Endodermal cell (in vitro differentiated cells): ENCODE data around the gene KCNE2. TPM values are rescaled to one million over a fixed set of nuclear protein-coding genes. Genes with fewer than 3 reads are reported as not detected.

ENCODE experiments used
- DNase-seq: peaks from one replicate; pipeline ENCODE4 v3.0.0-alpha.2; 2017
- H3K27ac ChIP-seq: 2 replicates; pipeline ENCODE4 v1.5.1; 2013; ENCODE audit warnings: mild to moderate bottlenecking, low read depth, low read length, moderate library complexity
- H3K27me3 ChIP-seq: 2 replicates; pipeline ENCODE4 v1.6.1; 2013; ENCODE audit warnings: mild to moderate bottlenecking, low read length, moderate library complexity; ENCODE audit not compliant: insufficient read depth, control insufficient read depth, poor library complexity, severe bottlenecking
- H3K36me3 ChIP-seq: 2 replicates; pipeline ENCODE4 v1.7.0; 2013; ENCODE audit warnings: mild to moderate bottlenecking, low read length, moderate library complexity; ENCODE audit not compliant: control insufficient read depth, insufficient read depth
- H3K4me1 ChIP-seq: one replicate; pipeline ENCODE4 v1.7.0; 2013; ENCODE audit warnings: low read length; ENCODE audit not compliant: control insufficient read depth, insufficient read depth
- H3K4me3 ChIP-seq: 2 replicates; pipeline ENCODE4 v1.5.1; 2013; ENCODE audit warnings: mild to moderate bottlenecking, low read length, moderate library complexity
- H3K9ac ChIP-seq: 2 replicates; pipeline ENCODE4 v1.6.1; 2013; ENCODE audit warnings: mild to moderate bottlenecking, low read length, moderate library complexity; ENCODE audit not compliant: poor library complexity, severe bottlenecking; ENCODE audit errors: extremely low read depth
- H3K9me3 ChIP-seq: 2 replicates; pipeline ENCODE4 v1.6.1; 2013; ENCODE audit warnings: mild to moderate bottlenecking, low read length, moderate library complexity; ENCODE audit not compliant: control insufficient read depth
- H3K27ac Mint-ChIP-seq: 2 replicates; pipeline ENCODE4 v1.8.0; 2020; ENCODE audit warnings: mixed read lengths
- H3K27me3 Mint-ChIP-seq: 2 replicates; pipeline ENCODE4 v1.8.0; 2021; ENCODE audit warnings: mild to moderate bottlenecking, mixed read lengths; ENCODE audit not compliant: insufficient read depth
- H3K36me3 Mint-ChIP-seq: 2 replicates; pipeline ENCODE4 v1.8.0; 2020; ENCODE audit warnings: low read depth, mixed read lengths
- H3K4me1 Mint-ChIP-seq: 2 replicates; pipeline ENCODE4 v1.8.0; 2020; ENCODE audit warnings: mixed read lengths
- H3K4me3 Mint-ChIP-seq: 2 replicates; pipeline ENCODE4 v1.8.0; 2020; ENCODE audit warnings: mild to moderate bottlenecking, moderate library complexity, mixed read lengths
- H3K9me3 Mint-ChIP-seq: 2 replicates; pipeline ENCODE4 v1.8.0; 2020; ENCODE audit warnings: mild to moderate bottlenecking, mixed read lengths
- CTCF ChIP-seq: fragments of 200-600 bp; sonication (generic); conservative IDR thresholded peaks from 2 replicates; pipeline ENCODE4 v1.5.0; 2021; ENCODE audit warnings: antibody characterized with exemption, mild to moderate bottlenecking
- WGBS, 2 experiments: methylation state at CpG; one replicate each; pipeline versions ENCODE4 v1.1.5 to v1.1.7; 2013; ENCODE audit warnings: missing lambda C conversion rate in 2 of 2, mixed read lengths in 1 of 2; ENCODE audit not compliant: insufficient coverage in 1 of 2, insufficient read length in 1 of 2; 5-methylcytosine and 5-hydroxymethylcytosine counted together
- total RNA-seq, 2 donors: library from RNA; stranded (reverse); fragmentation: NEBNext Ultra II Directional in 1 of 2; extraction: Animal tissue kit (Norgen Biotek cat#: 25700) in 1 of 2; gene quantifications; 2 replicates in 1 of 2; 3 replicates in 1 of 2; pipeline ENCODE4 v1.2.1, GENCODE V29; 2021

The KCNE2 gene
- total RNA-seq, 2 donors from 2014 or later, result 0.59 to 3.8 TPM

DNA sequence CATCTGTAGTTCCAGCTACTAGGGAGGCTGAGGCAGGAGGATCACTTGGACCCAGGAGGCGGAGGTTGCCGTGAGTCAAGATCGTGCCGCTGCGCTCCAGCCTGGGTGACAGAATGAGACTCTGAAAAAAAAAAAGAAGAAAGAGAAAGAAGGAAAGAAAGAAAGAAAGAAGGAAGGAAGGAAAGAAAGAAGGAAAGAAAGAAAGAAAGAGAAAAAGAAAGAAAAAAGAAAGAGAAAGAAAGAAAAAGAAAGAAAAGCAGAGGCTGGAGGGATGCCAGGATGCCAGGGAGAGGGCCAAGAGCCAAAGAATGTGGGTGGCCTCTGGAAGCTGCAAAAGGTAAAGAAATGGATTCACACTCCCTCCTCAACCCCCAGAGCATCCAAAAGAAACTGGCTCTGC lies 8.2 kb upstream of the KCNE2 start:
- Histone ChIP-seq H3K36me3 (no peaks in the 10 kb centered on the region), H3K27ac (no peak overlapping the region), H3K9ac (no peak overlapping the region), H3K9me3 (no peaks in the 10 kb centered on the region), H3K4me1 (no peaks in the 10 kb centered on the region), H3K4me3 (no peak overlapping the region), H3K27me3 (no peaks in the 10 kb centered on the region)
- Mint-ChIP-seq H3K9me3 (peaks cover 15% of the 10 kb centered on the region), H3K27ac (no peak overlapping the region), H3K27me3 (peaks cover 11% of the 10 kb centered on the region), H3K36me3 (no peaks in the 10 kb centered on the region), H3K4me3 (no peak overlapping the region), H3K4me1 (no peaks in the 10 kb centered on the region)
- peak; percentile 14 for DNase-seq
- 89 to 93% methylated on average over 5 of the region's 5 CpGs for WGBS, 2 experiments
- TF ChIP-seq CTCF, result no peak

GRCh38 chr21:34357889-34358288 lies 5.9 kb upstream of the KCNE2 start:
- Mint-ChIP-seq H3K27me3 (peaks cover 14% of the 10 kb centered on the region), H3K4me1 (no peaks in the 10 kb centered on the region), H3K27ac (no peak overlapping the region), H3K36me3 (no peaks in the 10 kb centered on the region), H3K9me3 (peaks cover 11% of the 10 kb centered on the region), H3K4me3 (no peak overlapping the region)
- Histone ChIP-seq H3K27me3 (no peaks in the 10 kb centered on the region), H3K9ac (no peak overlapping the region), H3K27ac (no peak overlapping the region), H3K9me3 (no peaks in the 10 kb centered on the region), H3K4me3 (no peak overlapping the region), H3K36me3 (no peaks in the 10 kb centered on the region), H3K4me1 (no peaks in the 10 kb centered on the region)
- no peak for DNase-seq
- 86 to 95% methylated on average over 2 of the region's 2 CpGs for WGBS, 2 experiments
- TF ChIP-seq CTCF, result no peak

DNA sequence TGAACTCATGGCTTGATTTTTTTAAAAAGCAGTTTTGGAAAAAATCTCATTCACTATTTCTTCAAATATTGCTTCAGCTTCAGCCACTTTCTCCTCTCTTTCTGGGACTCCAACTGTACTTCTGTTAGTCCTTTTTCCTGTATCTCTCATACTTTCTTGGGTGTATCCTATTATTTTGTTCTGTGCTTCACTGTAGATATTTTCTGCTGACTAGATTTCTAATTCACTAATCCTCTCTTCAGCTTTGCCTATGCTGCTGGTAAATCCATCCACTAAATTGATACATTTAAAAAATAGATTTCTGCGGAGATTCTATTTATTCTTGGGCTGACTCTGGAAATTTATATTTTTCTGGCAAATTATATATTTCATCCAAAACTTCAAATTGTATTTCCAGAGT lies 4.9 kb upstream of the KCNE2 start:
- 100% methylated on average over 1 of the region's 1 CpG; no CpG with 5 or more reads in 1 of the 2 experiments for WGBS, 2 experiments

More for the DNA sequence above, 4.9 kb upstream of the KCNE2 start:
- no peak for DNase-seq
- Mint-ChIP-seq H3K27me3 (peaks cover 14% of the 10 kb centered on the region), H3K4me1 (no peaks in the 10 kb centered on the region), H3K27ac (no peak overlapping the region), H3K36me3 (no peaks in the 10 kb centered on the region), H3K4me3 (no peak overlapping the region), H3K9me3 (peaks cover 11% of the 10 kb centered on the region)
- no peaks in the 10 kb centered on the region for H3K27me3 ChIP-seq
- no peak overlapping the region for H3K27ac ChIP-seq
- H3K4me1 ChIP-seq, result no peaks in the 10 kb centered on the region
- TF ChIP-seq CTCF, result no peak
- H3K9ac ChIP-seq, result no peak overlapping the region
- H3K36me3 ChIP-seq, result no peaks in the 10 kb centered on the region
- H3K4me3 ChIP-seq, result no peak overlapping the region
- H3K9me3 ChIP-seq, result no peaks in the 10 kb centered on the region
